HG02973 (cell line): ENCODE results near the gene MAML2.
"Not testable (repeated sequence)": the region's sequence is repeated elsewhere in the genome, so short reads cannot be mapped to it uniquely, and the experiment has no call there.

Experiments used
- ATAC-seq: cut with Tn5 transposase; IDR thresholded peaks from one replicate; pipeline ENCODE4 v1.9.1; 2021; ENCODE audit warnings: moderate library complexity; ENCODE audit not compliant: unreplicated experiment

Gene MAML2

DNA sequence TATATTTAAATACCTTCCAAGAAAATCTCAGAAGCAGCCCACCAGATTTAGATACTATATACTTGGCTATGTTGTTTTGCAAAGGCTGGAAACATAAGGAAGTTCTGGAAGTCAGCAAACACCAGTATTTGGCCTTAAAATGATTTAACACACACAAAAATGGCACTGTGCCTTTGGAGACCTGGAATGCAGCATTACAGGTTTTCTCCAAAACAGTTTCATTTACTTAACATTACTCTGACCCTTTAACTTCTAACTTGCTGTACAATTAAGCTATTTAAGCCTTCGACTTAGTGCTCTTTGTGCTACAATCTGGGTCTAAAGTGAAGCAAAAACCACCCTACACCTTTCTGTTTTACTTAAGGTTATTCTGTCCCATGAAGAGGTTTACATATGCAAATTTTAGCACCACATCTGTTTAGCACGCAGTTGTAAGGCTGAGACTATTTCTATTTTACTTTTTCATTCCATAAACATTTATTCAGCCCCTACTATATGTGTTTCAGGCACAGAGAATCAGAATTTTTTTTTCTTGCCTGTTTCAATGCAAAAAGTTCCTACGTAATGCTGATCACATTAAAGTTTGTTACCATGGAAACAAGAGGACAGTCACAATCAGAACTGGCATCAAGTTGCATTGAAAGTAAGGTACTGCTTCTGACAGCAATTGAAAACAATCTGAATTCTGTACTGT lies 70.3 kb downstream of the MAML2 start:
- peak; percentile 83 for ATAC-seq

GRCh38 chr11:96271777-96272176 lies 71.2 kb downstream of the MAML2 start:
- no peak for ATAC-seq

DNA sequence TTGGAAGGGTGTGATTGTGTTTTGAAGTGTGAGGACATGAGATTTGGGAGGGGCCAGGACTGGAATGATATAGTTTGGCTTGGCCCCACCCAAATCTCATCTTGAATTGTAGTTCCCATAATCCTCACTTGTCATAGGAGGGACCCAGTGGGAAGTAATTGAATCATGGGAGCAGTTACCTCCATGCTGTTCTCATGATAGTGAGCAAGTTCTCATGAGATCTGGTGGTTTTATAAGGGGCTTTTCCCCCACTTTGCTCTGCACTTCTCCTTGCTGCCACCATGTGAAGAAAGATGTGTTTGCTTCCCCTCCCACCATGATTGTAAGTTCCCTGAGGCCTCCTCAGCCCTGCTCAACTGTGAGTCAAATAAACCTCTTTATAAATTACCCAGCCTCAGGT lies 71.6 kb downstream of the MAML2 start:
- ATAC-seq: not testable (repeated sequence)

GRCh38 chr11:96268527-96268926 lies 74.5 kb downstream of the MAML2 start:
- ATAC-seq: not testable (repeated sequence)

DNA sequence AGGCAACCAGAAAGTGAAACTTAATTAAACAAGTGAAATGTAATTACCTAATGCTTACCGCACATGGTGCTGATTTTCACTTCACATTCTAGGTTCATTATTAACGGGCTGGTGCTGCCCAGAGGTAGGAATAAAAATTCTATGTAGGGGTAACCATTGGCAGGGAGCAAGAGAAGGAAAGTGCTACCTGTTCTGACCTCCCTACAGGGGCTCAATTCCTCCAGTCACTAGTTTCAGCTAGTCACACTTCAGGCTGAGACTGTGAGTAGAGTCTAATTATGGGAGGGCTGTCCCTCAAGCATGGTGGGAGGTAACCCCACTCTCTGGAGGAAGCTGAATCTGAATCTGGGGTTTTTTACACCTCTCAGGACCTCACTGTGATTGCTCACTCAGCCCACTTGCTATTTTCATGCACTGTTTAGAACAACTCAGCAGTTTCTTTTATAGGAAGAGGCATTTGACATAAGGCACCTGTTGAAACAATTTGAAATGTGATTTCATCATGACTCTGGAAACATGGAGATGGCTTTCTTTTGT lies 75.4 kb downstream of the MAML2 start:
- peak; percentile 91 for ATAC-seq

DNA sequence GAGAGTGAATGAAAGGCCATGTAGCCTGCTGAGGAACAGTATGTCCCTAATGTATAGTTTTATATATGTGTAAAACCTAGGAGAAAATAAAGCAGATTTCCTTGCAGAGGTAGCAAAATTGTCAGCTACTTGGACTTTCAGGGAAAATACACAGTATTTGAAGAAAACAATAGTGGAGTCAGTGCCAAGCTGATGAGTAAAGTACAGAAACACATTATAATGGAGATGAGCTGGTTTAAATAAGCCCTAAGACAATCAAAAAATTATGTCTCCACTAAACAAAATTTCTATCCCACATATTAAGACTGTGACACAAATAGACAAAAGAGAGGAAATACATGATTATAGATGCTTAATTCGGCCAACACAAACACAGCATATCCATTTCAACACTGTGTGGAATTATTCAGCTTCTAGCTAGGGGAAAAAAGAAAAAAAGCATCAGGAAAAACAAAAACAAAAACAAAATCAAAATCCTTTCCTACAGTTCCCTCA lies 75.9 kb downstream of the MAML2 start:
- ATAC-seq: no peak

DNA sequence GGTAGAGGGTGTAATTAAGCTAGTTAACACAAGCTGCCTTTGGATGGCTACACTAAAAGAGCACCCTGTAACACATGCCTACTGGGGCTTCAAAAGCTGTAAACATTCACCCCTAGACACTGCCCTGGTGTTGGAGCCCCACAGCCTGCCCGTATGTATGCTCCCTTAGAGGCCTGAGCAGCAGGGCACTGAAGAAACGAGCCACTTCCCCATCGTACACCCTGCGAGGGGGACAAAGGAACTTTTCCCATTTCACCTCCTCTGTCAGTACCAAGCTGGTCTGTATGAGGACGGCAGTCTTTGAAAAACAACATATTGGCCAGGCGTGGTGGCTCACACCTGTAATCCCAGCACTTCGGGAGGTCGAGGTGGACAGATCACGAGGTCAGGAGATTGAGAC lies 77.0 kb downstream of the MAML2 start:
- ATAC-seq: no peak

- no peak for ATAC-seq
These were observed 77.7 kb downstream of the MAML2 start for GRCh38 chr11:96265220-96265737.

DNA sequence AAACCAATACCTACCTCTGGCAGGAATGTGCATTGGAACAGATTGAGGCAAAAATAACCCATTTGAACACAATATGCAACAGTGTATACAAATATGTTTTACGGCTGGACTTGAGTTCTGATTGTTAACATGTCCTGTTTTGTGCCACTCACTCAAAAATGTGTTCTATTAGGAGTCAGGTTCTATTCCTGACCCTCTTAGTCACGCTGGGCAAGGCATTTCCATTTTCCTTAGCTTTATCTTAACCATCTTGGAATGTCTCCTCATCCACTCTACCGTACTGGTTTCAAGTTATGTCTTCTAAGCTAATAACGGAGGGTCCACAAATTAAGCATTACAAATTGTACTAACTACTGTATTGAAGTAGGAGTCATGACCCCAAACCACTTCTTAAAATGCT lies 78.6 kb downstream of the MAML2 start:
- no peak for ATAC-seq

DNA sequence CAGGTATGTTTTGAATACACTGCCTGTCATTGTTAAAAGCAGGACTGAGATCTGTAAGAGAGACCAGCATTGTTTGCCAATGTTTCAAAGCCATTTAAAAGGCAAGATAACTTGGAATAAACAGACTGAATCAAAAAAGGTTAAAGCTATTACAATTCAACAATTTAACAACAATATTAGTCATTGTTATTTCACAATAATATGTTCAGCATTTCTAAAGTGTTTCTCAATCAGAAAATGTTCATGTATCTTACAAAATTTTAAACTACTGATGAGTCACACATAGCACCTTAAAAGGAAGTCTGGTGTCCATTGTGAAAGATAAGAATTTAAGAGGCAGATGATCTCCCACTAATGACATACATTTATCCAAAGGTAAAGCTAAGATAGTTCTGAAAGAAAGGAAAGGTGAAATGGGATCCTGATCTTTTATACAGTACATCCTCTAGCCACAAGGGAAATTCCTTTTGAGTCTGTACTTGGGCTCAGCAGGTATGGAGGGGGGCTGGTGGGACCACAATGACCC lies 79.7 kb downstream of the MAML2 start:
- no peak for ATAC-seq

- ATAC-seq: no peak
These were observed 82.5 kb downstream of the MAML2 start for GRCh38 chr11:96260532-96260931.

- ATAC-seq: no peak
These were observed 82.9 kb downstream of the MAML2 start for GRCh38 chr11:96260067-96260511.

GRCh38 chr11:96259134-96259830 lies 83.7 kb downstream of the MAML2 start:
- ATAC-seq: no peak

- peak; percentile 71 for ATAC-seq
These were observed 84.7 kb downstream of the MAML2 start for GRCh38 chr11:96257972-96258934.

DNA sequence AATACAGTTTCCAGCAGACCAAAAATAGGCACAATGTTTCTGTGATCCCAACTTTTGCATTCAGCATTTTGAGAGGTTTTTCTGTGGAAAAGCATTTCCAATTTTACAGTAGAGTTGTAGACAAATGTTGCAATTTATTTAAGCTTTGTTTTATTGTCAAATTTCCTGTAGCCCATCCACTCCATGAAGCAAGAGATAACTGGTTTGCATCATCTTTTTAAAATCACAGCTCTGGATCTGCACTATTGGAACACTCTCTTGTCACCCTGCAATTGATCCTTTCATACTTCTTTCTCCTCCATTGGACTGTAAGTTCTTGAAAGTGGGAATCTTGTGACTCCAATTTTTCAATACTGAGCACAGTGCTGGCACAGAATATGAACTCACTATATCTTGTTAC lies 86.0 kb downstream of the MAML2 start:
- ATAC-seq: no peak

DNA sequence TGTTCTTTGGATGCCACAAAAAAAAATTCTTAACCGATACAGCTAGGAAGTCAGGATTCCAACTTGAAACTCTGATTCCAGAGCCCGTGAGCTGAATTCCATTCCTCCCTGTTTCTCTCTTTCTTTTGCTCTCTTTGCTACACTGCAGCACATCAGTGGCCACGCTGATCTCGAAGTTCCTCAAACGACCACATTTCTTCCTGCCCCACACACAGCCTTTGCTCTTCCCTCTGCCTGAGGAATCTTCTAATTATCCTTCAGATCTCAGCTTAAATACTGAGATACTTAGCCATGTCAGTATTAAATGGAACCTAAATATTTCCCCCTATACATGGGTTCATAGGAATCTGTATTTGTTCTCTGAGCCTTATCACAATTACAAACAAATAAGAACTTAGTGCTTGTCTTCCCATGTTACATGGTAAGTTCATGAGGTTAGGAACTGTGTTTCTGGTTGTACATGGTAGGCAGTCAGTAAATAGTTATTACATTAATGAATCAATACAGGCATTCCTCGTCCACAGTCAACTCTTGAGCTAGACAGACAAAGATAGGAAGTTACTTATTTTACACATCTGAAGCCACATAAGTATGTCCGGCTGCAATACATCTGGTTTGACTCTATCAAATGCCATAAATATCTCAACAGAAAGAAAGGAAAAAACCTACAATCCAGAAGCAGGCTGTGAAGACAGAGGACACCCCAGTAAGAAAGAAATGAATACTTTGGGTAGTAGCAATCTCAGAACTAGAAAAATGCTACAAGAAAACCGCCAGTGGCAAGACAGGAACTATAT lies 86.6 kb downstream of the MAML2 start:
- ATAC-seq: no peak

DNA sequence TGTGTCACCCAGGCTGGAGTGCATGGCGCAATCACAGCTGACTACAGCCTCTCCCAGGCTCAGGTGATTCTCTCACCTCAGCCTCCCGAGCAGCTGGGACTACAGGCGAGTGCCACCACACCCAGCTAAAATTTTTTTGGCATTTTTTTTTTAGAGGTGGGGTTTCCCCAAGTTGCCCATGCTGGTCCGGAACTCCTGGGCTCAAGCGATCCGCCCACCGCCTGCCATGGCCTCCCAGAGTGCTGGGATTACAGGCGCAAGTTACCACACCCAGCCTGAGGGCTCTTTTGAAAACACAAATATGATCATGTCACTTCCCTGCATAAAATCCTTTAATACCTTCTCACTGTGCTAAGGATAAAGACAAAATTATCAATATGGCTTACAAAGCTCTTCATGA lies 88.1 kb downstream of the MAML2 start:
- ATAC-seq: no peak

DNA sequence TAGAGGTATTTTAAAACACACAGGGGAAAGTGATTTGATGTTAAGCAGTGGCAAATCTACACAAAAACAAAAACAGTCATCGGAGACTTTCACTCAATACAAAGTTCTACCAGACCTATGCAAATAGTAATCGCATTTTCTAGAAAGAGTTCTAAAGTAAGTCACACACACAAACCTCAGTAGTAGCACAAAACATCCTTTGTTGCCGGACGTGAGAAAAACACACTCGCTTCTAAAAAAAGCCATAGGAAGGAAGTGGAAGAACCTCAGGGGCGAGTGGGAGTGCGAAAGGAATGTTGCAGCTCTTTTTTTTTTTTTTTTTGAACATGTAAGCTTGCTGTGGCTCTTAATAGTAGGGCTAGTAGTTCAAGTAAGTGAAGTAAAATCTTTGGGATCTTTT lies 88.9 kb downstream of the MAML2 start:
- ATAC-seq: peak; percentile 47

DNA sequence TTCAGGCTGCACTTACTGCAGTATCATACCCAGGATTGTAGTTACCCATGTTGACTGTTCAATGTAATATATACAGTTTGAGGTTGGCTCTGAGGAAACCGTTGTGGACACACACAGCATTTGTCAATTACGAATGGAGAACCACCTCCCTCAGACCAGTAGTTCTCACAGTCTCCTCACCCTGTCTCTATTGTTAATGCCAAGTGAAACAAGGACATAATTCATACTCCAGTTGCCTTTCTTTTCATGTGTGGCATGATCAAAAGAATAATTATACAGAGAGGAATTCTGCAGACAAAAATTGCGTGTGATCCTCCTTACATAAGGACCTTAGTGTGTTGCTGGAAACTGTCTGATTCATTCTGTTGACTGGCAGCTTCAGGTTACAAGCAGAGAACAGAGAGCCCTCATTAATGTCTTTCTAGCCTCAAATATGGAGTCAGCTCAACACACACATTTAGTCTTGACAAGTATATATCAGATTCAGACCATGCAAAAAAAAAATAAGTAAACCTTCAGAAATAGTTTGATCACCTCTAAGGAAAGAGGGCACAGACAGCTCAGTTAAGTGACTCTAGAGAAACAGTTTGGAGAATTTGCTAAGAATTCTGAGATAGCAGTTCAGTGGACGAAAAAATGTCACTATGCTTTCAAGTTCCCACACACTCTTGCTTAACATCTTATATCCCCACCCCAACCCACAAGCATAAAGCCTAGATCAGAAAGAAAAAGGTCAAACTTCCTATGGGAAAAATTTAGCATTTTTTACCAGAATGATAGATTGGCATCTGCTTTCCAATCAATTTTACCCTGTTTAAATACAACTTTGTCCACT lies 96.1 kb downstream of the MAML2 start:
- ATAC-seq: no peak
